ENCODE data around the gene BNIP2. TPM values are rescaled to one million over a fixed set of nuclear protein-coding genes. Genes with fewer than 3 reads are reported as not detected.

Gene BNIP2
- total and polyA plus RNA-seq, 2 of the 13 experiments (the other 11 are each of a cell fraction or from before 2014, with no cell fraction given) = 17.4 to 57.6 TPM

- TF ChIP-seq, protein P1, sequence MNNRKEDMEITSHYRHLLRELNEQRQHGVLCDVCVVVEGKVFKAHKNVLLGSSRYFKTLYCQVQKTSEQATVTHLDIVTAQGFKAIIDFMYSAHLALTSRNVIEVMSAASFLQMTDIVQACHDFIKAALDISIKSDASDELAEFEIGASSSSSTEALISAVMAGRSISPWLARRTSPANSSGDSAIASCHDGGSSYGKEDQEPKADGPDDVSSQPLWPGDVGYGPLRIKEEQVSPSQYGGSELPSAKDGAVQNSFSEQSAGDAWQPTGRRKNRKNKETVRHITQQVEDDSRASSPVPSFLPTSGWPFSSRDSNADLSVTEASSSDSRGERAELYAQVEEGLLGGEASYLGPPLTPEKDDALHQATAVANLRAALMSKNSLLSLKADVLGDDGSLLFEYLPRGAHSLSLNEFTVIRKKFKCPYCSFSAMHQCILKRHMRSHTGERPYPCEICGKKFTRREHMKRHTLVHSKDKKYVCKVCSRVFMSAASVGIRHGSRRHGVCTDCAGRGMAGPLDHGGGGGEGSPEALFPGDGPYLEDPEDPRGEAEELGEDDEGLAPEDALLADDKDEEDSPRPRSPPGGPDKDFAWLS (CRISPR knock-in tag; IDR thresholded peaks at IDR 0.05; ENCODE audit: borderline replicate concordance) = no peak
- TF ChIP-seq ZBTB4 (CRISPR knock-in tag; IDR thresholded peaks at IDR 0.05; ENCODE audit: borderline replicate concordance) (no peak), ARNT (IDR thresholded peaks at IDR 0.05) (no peak), ZNF10 (CRISPR knock-in tag; IDR thresholded peaks at IDR 0.05; ENCODE audit: borderline replicate concordance, low read depth) (no peak), ZNF263 (CRISPR knock-in tag; IDR thresholded peaks at IDR 0.05) (no peak), MEIS1 (CRISPR knock-in tag; IDR thresholded peaks at IDR 0.05; ENCODE audit: borderline replicate concordance) (peak; percentile 80; the same call in 1 of the 2 replicates), ZSCAN20 (CRISPR knock-in tag; IDR thresholded peaks at IDR 0.05; ENCODE audit: borderline replicate concordance) (0 out of 2 replicates have a peak, but pooled peaks have one; percentile 46), ZNF598 (CRISPR knock-in tag; IDR thresholded peaks at IDR 0.05; ENCODE audit: borderline replicate concordance) (no peak; the same call in 1 of the 2 replicates), BRCA1 (CRISPR knock-in tag; IDR thresholded peaks at IDR 0.05) (no peak), UBTF (CRISPR knock-in tag; IDR thresholded peaks at IDR 0.05) (peak; percentile 95), ETS1 (CRISPR knock-in tag; IDR thresholded peaks at IDR 0.05) (no peak), PITX1 (CRISPR knock-in tag; IDR thresholded peaks at IDR 0.05) (peak; percentile 41; the same call in 1 of the 2 replicates), ZNF362 (CRISPR knock-in tag; IDR thresholded peaks at IDR 0.05; ENCODE audit: borderline replicate concordance) (peak; percentile 20; the same call in 1 of the 2 replicates)
Measured at GRCh38 chr15:59688782-59689625, at the start of gene BNIP2 (continued).
